AG10803 (cell line): ENCODE data around the gene CD99L2.
"Not testable (repeated sequence)": the region's sequence is repeated elsewhere in the genome, so short reads cannot be mapped to it uniquely, and the experiment has no call there.

Source experiments
- DNase-seq: peaks from one replicate; pipeline ENCODE4 v3.0.0; 2010; ENCODE audit warnings: low read depth
- H3K4me3 ChIP-seq: 2 replicates; pipeline ENCODE4 v1.5.1; 2011; ENCODE audit warnings: mild to moderate bottlenecking, low read length, control low read depth
- TF ChIP-seq, protein P1 (sequence below): conservative IDR thresholded peaks from 2 replicates; pipeline ENCODE4 v1.5.1; 2011; ENCODE audit warnings: mild to moderate bottlenecking, low read length, control low read depth, inconsistent platforms

CD99L2 gene

DNA sequence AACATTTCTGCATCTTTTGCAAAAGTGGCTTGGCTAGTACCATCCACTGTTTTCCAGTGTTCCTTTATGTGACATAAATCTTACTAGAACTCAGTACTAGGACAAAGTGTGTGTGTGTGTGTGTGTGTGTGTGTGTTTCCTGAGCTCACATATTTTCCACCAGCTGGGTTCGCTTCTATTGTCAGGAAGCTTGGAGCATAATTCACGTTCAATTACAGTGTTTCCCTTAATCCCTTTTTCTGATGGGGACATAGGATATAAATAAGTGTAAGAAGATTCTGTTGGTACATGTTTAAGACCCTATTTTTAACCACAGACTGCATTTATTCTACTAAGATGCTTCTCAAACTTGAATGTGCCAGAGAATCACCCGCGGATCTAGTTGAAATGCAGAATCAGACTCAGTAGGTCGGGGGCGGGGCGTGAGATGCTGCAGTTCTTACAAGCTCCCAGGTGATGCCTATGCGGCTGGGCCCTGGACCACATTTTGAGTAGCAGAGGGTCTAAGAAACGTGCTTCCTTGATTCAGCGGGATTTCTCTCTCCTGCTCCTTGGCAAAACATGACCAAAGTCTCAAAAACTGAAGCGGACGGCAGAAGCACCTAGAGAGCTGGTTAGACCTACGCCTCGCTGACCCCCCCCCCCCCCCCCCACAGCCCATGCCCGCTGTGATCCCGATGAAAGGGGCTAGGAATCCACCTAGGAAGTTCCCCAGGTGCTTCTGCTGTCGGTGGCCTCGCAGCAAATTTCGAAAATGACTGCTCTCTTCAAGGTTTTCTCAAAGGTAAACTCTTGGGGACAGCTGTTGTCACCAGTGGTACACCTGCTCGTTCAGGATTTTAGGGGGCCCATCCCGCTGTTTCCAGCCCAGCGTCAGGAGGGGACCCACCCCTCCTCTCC lies 797 bp downstream of the CD99L2 start:
- peak; percentile 45 for DNase-seq
- H3K4me3 ChIP-seq: peak overlapping the region; percentile 69
- TF ChIP-seq, protein P1, sequence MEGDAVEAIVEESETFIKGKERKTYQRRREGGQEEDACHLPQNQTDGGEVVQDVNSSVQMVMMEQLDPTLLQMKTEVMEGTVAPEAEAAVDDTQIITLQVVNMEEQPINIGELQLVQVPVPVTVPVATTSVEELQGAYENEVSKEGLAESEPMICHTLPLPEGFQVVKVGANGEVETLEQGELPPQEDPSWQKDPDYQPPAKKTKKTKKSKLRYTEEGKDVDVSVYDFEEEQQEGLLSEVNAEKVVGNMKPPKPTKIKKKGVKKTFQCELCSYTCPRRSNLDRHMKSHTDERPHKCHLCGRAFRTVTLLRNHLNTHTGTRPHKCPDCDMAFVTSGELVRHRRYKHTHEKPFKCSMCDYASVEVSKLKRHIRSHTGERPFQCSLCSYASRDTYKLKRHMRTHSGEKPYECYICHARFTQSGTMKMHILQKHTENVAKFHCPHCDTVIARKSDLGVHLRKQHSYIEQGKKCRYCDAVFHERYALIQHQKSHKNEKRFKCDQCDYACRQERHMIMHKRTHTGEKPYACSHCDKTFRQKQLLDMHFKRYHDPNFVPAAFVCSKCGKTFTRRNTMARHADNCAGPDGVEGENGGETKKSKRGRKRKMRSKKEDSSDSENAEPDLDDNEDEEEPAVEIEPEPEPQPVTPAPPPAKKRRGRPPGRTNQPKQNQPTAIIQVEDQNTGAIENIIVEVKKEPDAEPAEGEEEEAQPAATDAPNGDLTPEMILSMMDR: no peak

DNA sequence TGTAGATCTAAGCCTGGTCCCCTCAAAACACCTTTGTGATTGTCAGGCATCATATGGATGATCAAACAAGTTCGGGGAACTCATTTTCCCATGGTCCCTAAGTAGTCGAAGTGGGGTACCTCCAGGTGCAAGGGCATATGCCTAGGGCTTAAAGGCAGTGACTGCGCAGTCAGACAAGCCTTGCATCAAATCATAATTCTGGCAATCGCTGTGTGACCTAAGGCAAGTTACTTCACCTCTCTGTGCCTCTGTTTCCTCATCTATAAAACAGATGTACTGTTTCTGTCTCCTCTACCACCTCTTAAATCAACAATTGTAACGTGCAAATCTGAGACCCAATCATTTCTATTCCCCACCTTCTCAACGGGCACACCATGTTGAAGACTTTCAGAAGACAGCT lies 1.8 kb downstream of the CD99L2 start:
- TF ChIP-seq, protein P1: no peak

DNA sequence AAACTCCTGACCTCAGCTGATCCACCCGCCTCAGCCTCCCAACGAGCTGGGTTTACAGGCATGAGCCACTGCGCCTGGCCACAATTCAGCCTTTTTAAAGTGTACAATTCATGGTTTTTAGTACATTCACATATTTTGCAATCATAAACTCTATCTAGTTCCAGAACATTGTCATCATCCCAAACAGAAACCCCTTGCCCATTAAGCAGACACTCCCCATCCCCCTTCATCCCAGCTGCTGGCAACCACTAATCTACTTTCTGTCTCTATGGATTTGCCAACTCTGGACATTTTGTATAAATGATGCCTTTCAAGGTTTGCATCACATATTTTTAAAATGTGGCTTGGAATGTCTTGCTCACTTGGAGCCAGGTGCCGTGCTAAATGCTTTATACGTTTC lies 4.5 kb downstream of the CD99L2 start:
- no peak overlapping the region for H3K4me3 ChIP-seq
- TF ChIP-seq, protein P1: no peak
- no peak for DNase-seq

More for the DNA sequence above, 1.8 kb downstream of the CD99L2 start:
- H3K4me3 ChIP-seq: no peak overlapping the region
- no peak for DNase-seq

DNA sequence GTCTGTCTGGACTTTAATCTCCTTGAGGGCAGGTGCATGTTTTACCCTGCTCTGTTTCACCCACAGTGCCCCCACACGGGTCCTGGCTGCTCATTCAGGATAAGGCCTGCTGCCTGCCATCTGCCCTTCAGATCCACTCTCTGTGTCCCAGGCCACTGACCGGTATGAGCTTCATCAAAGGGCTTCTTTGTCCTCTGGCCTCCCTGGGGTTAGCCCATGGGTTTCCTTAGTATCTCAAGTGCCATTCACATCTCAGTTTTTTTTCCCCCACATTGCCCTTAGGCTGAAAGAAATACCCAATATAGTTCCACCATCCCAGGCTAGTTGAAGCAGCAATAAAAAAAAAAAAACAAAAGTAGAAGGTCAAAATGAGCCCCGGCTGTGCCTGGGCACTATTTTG lies 9.3 kb downstream of the CD99L2 start:
- no peak overlapping the region for H3K4me3 ChIP-seq
- DNase-seq: no peak
- TF ChIP-seq, protein P1: no peak

DNA sequence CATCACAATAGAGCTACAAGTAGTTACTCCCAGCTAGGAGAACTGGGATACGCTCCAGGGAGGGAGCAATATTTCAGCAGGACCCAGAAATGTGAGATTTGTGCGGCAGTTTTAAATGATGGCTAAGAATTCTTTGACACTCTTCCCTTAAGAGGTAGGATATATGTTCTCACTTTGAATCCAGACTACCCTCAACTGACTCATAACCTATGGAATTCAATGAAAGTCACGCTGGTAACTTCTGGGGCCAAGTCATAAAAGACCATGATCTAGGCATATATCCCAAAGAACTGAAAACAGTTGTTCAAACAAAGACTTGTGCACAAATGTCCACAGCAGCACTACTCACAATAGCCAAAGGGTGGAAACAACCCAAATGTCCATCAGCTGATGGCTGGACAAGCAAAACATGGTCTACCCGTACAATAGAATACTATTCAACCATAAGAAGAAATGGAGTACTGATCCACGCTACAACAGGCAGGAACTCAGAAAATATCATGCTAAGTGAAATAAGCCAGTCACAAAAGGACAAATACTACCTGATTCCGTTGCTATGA lies 10.5 kb downstream of the CD99L2 start:
- H3K4me3 ChIP-seq: no peak overlapping the region
- TF ChIP-seq, protein P1: no peak
- DNase-seq: no peak

DNA sequence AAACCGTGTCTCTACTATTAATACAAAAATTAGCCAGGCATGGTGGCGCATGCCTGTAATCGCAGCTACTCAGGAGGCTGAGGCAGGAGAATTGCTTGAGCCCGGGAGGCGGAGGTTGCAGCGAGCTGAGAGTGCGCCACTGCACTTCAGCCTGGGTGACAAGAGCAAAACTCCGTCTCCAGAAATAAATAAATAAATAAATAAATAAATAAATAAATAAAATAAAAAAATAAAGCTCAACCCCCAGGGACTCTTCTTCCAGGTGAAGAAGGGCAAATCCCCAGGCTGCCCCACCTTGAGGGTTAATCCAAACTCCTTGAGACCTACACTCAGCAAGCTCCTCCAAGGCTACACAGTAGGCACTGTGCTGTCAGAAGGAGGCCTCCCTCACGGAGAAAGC lies 11.2 kb downstream of the CD99L2 start:
- not testable (repeated sequence) for DNase-seq, H3K4me3 ChIP-seq

DNA sequence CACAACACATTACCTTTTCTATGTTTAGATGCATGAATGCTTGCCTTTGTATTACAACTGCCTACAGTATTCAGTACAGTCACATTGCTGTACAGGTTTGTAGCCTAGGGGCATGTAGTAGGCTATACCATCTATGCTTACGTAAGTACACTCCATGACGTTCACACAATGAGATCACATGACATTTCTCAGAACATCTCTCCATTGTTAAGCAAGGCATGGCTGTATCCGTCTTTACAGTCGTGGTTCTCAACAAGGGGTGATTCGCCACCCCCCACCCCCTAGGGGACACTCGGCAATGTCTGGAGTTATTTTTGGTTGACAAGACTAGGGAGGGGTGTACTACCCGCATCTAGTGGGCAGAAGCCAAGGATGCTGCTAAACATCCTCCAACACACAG lies 12.1 kb downstream of the CD99L2 start:
- TF ChIP-seq, protein P1: no peak
- DNase-seq: no peak
- no peak overlapping the region for H3K4me3 ChIP-seq
